Measurements from ENCODE around the gene IGSF3. TPM values are rescaled to one million over a fixed set of nuclear protein-coding genes. Genes with fewer than 3 reads are reported as not detected.

Gene IGSF3
- total RNA-seq, 1 experiment from 2014 or later, result 3.5 TPM

- no peaks in the 10 kb centered on the region for H3K9me3 Mint-ChIP-seq (ENCODE audit: unreplicated experiment)
- intact Hi-C loops (cut with micrococcal nuclease), result no loop called here
- no TSS peak for BruUV-seq (replicated peaks)
- no peak overlapping the region for H3K4me3 Mint-ChIP-seq (ENCODE audit: unreplicated experiment)
- no peaks in the 10 kb centered on the region for H3K27me3 Mint-ChIP-seq (ENCODE audit: insufficient read depth, unreplicated experiment)
- TF ChIP-seq CTCF (IDR thresholded peaks at IDR 0.05; ENCODE audit: unreplicated experiment), result no peak
- H3K36me3 Mint-ChIP-seq (ENCODE audit: insufficient read depth, unreplicated experiment), result peaks cover 8% of the 10 kb centered on the region
- peaks cover 11% of the 10 kb centered on the region for H3K4me1 Mint-ChIP-seq (ENCODE audit: insufficient read depth, unreplicated experiment)
- no peak for DNase-seq (ENCODE audit: unreplicated experiment)
- ChIA-PET CTCF (no interaction called here), POLR2A (no interaction called here)
- peak overlapping the region; percentile 85 for H3K27ac Mint-ChIP-seq (ENCODE audit: low read depth, unreplicated experiment)
Observed at GRCh38 chr1:116686723-116687352, 19.3 kb upstream of the IGSF3 start.

GRCh38 chr1:116686175-116686574 lies 18.6 kb upstream of the IGSF3 start:
- Mint-ChIP-seq H3K27me3 (ENCODE audit: insufficient read depth, unreplicated experiment) (no peaks in the 10 kb centered on the region), H3K27ac (ENCODE audit: low read depth, unreplicated experiment) (peak overlapping the region; percentile 85), H3K4me1 (ENCODE audit: insufficient read depth, unreplicated experiment) (peaks cover 11% of the 10 kb centered on the region), H3K4me3 (ENCODE audit: unreplicated experiment) (no peak overlapping the region), H3K36me3 (ENCODE audit: insufficient read depth, unreplicated experiment) (peaks cover 8% of the 10 kb centered on the region), H3K9me3 (ENCODE audit: unreplicated experiment) (no peaks in the 10 kb centered on the region)
- intact Hi-C loops (cut with micrococcal nuclease), result no loop called here
- no peak for DNase-seq (ENCODE audit: unreplicated experiment)
- ChIA-PET POLR2A (no interaction called here), CTCF (no interaction called here)
- no TSS peak for BruUV-seq (replicated peaks)
- no peak for TF ChIP-seq CTCF (IDR thresholded peaks at IDR 0.05; ENCODE audit: unreplicated experiment)

- Mint-ChIP-seq H3K27ac (ENCODE audit: low read depth, unreplicated experiment) (no peak overlapping the region), H3K4me3 (ENCODE audit: unreplicated experiment) (no peak overlapping the region), H3K4me1 (ENCODE audit: insufficient read depth, unreplicated experiment) (peaks cover 11% of the 10 kb centered on the region), H3K9me3 (ENCODE audit: unreplicated experiment) (no peaks in the 10 kb centered on the region), H3K36me3 (ENCODE audit: insufficient read depth, unreplicated experiment) (peaks cover 8% of the 10 kb centered on the region), H3K27me3 (ENCODE audit: insufficient read depth, unreplicated experiment) (no peaks in the 10 kb centered on the region)
- CTCF ChIA-PET, result interaction anchor here (0.6 to 1.1 kb wide), 2 partner anchors 9 to 197 kb away, joined by 3 read pairs; no protein-coding TSS in a partner anchor
- intact Hi-C loops (cut with micrococcal nuclease), result no loop called here
- POLR2A ChIA-PET, result no interaction called here
- no TSS peak for BruUV-seq (replicated peaks)
- DNase-seq (ENCODE audit: unreplicated experiment), result no peak
- no peak for TF ChIP-seq CTCF (IDR thresholded peaks at IDR 0.05; ENCODE audit: unreplicated experiment)
Observed at GRCh38 chr1:116684575-116684974, 17.0 kb upstream of the IGSF3 start.

- Mint-ChIP-seq H3K27ac (ENCODE audit: low read depth, unreplicated experiment) (no peak overlapping the region), H3K4me3 (ENCODE audit: unreplicated experiment) (no peak overlapping the region), H3K9me3 (ENCODE audit: unreplicated experiment) (no peaks in the 10 kb centered on the region), H3K27me3 (ENCODE audit: insufficient read depth, unreplicated experiment) (no peaks in the 10 kb centered on the region), H3K36me3 (ENCODE audit: insufficient read depth, unreplicated experiment) (peaks cover 8% of the 10 kb centered on the region), H3K4me1 (ENCODE audit: insufficient read depth, unreplicated experiment) (peaks cover 10% of the 10 kb centered on the region)
- TF ChIP-seq CTCF (IDR thresholded peaks at IDR 0.05; ENCODE audit: unreplicated experiment), result no peak
- DNase-seq (ENCODE audit: unreplicated experiment), result no peak
- intact Hi-C loops (cut with micrococcal nuclease), result no loop called here
- BruUV-seq (replicated peaks), result no TSS peak
- POLR2A ChIA-PET, result interaction anchor here (1.0 kb wide), 1 partner anchor 335 kb away, joined by 3 read pairs; no protein-coding TSS in a partner anchor
- CTCF ChIA-PET, result interaction anchor here (0.7 kb wide), 1 partner anchor 11 kb away, joined by 3 read pairs; no protein-coding TSS in a partner anchor
Observed at GRCh38 chr1:116682641-116683221, 15.2 kb upstream of the IGSF3 start.

All from MCF 10A (cell line).